HG03469 (cell line): ENCODE data around the gene TNFSF4.

Source experiments
- ATAC-seq: cut with Tn5 transposase; IDR thresholded peaks from one replicate; pipeline ENCODE4 v1.9.1; 2021; ENCODE audit warnings: mild to moderate bottlenecking, moderate library complexity, moderate number of reproducible peaks; ENCODE audit not compliant: unreplicated experiment

TNFSF4 gene

GRCh38 chr1:173212952-173213491 is 5.9 kb upstream of the TNFSF4 start:
- ATAC-seq = peak; percentile 65

GRCh38 chr1:173210716-173211231 is 3.6 kb upstream of the TNFSF4 start:
- ATAC-seq = no peak

- ATAC-seq = no peak
These were observed 3.2 kb upstream of the TNFSF4 start for GRCh38 chr1:173210283-173210682.

GRCh38 chr1:173208868-173209267 is 1.7 kb upstream of the TNFSF4 start:
- no peak for ATAC-seq

GRCh38 chr1:173208146-173208545 is 1.0 kb upstream of the TNFSF4 start:
- ATAC-seq = no peak

- no peak for ATAC-seq
These were observed 1.7 kb downstream of the TNFSF4 start for GRCh38 chr1:173205146-173206051.

GRCh38 chr1:173204693-173205092 is 2.4 kb downstream of the TNFSF4 start:
- ATAC-seq = no peak

- ATAC-seq = no peak
These were observed 4.5 kb downstream of the TNFSF4 start for GRCh38 chr1:173202424-173203145.

GRCh38 chr1:173201969-173202368 is 5.2 kb downstream of the TNFSF4 start:
- no peak for ATAC-seq

GRCh38 chr1:173195596-173196088 is 11.5 kb downstream of the TNFSF4 start:
- ATAC-seq = peak; percentile 67

GRCh38 chr1:173193639-173194038 is 13.5 kb downstream of the TNFSF4 start:
- ATAC-seq = no peak

GRCh38 chr1:173191011-173191705 is 16.0 kb downstream of the TNFSF4 start:
- ATAC-seq = no peak

- no peak for ATAC-seq
These were observed 16.8 kb downstream of the TNFSF4 start for GRCh38 chr1:173190101-173190936.

- ATAC-seq = no peak
These were observed 19.4 kb downstream of the TNFSF4 start for GRCh38 chr1:173187671-173188237.

GRCh38 chr1:173181791-173182190 is 25.3 kb downstream of the TNFSF4 start:
- ATAC-seq = no peak

GRCh38 chr1:173176246-173176645 is 30.9 kb downstream of the TNFSF4 start:
- ATAC-seq = no peak

- ATAC-seq = no peak
These were observed 31.5 kb downstream of the TNFSF4 start for GRCh38 chr1:173175514-173176145.

GRCh38 chr1:173173388-173173787 is 33.7 kb downstream of the TNFSF4 start:
- ATAC-seq = no peak

GRCh38 chr1:173171152-173171551 is 36.0 kb downstream of the TNFSF4 start:
- ATAC-seq = no peak
